T-helper 17 cell (primary cell): ENCODE data around the gene PTPRT. TPM values are rescaled to one million over a fixed set of nuclear protein-coding genes. Genes with fewer than 3 reads are reported as not detected.

Experiments
- ATAC-seq: fragments of 150-1000 bp; cut with Tn5 transposase; 2 replicates; pipeline ENCODE4 v1.10.0; 2021; ENCODE audit warnings: mild to moderate bottlenecking, moderate library complexity
- DNase-seq, 3 donors: peaks; one replicate each; pipeline versions ENCODE4 v3.0.0 to v3.0.0-alpha.2; 2020 to 2021
- H3K9me3 ChIP-seq: one replicate; pipeline ENCODE4 v1.7.0; 2013; ENCODE audit warnings: low read length, mild to moderate bottlenecking; ENCODE audit not compliant: control insufficient read depth, poor library complexity, severe bottlenecking
- H3K27ac Mint-ChIP-seq: one replicate; pipeline ENCODE4 v1.8.0; 2022; ENCODE audit warnings: mild to moderate bottlenecking, moderate library complexity, mixed read lengths
- H3K27me3 Mint-ChIP-seq: one replicate; pipeline ENCODE4 v1.8.0; 2022; ENCODE audit warnings: mixed read lengths
- H3K36me3 Mint-ChIP-seq: one replicate; pipeline ENCODE4 v1.8.0; 2022; ENCODE audit warnings: low read depth, mixed read lengths
- H3K4me1 Mint-ChIP-seq: one replicate; pipeline ENCODE4 v1.8.0; 2022; ENCODE audit warnings: mild to moderate bottlenecking, mixed read lengths
- H3K4me3 Mint-ChIP-seq: one replicate; pipeline ENCODE4 v1.8.0; 2022; ENCODE audit warnings: mild to moderate bottlenecking, moderate library complexity, mixed read lengths
- total RNA-seq, 4 donors: library from RNA in 2 of 4; stranded (reverse) in 2 of 4; gene quantifications; one replicate each; pipeline ENCODE4 v1.2.3 and lab custom pipeline; 2022 to 2026

The PTPRT gene
- total RNA-seq, 2 donors from 2014 or later = not detected

DNA sequence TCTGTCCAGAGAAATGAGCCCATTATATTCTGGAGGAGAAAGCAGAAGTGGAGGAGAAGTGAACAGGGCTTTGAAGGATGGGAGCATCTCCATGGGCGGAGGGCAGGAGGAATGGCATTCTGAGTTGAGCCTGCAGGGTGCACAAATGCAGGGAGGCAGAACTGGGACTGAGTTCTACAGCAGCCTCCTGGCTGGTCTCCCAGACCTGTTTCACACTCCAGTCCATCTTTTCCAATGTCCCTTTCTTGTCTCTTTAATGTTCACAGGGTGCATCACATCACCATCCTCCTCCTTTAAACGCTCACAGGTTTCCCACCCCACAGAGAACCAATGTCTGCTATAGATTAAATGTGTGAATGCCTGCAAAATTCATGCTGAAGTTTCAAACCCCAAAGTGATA lies 302.9 kb downstream of the PTPRT start:
- no peak for ATAC-seq

DNA sequence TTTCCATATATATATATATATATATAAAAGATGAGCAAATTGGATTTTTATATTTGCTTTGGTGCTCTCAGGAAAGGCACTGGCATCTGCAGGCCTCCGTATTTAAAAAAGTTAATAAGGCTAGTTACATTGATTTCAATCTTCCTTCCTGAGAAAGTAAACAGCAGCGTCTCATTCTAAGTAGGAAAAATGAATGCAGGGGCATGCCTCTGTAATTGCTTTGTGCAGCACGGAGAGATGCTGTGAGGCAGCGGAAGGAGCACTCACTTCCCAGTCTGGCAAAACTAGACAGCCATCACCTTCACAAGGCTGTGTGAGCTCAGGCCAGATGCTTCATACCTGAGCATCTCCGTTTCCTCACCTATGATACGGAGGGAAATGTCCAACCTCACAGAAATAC lies 303.7 kb downstream of the PTPRT start:
- no peaks in the 10 kb centered on the region for H3K9me3 ChIP-seq
- no peaks in the 10 kb centered on the region for H3K4me1 Mint-ChIP-seq
- DNase-seq (no peak), ATAC-seq (no peak)
- no peaks in the 10 kb centered on the region for H3K27me3 Mint-ChIP-seq
- no peak overlapping the region for H3K4me3 Mint-ChIP-seq
- no peaks in the 10 kb centered on the region for H3K36me3 Mint-ChIP-seq
- no peak overlapping the region for H3K27ac Mint-ChIP-seq

More for the DNA sequence above, 302.9 kb downstream of the PTPRT start:
- Mint-ChIP-seq H3K4me3 (no peak overlapping the region), H3K36me3 (no peaks in the 10 kb centered on the region), H3K4me1 (no peaks in the 10 kb centered on the region), H3K27ac (no peak overlapping the region), H3K27me3 (no peaks in the 10 kb centered on the region)
- no peaks in the 10 kb centered on the region for H3K9me3 ChIP-seq
- DNase-seq = no peak

DNA sequence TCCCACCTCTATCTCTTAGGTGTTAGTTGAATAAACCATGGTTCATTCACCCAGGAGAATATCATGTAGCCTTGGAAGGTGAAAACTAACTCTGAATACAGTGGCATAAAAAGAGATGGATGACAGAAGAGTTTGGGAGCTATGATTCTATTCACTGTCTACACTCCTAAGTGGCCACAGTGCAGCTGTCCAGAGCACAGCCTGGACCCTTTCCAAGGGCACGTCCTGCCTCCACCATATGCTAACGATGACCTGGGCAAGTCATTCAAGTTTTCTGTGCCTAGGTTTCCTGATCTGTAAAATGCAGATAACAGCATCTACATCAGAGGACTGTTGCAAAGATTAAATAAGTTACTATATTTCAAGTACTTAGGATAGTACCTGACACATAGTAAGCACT lies 314.1 kb downstream of the PTPRT start:
- H3K9me3 ChIP-seq = no peaks in the 10 kb centered on the region
- no peak overlapping the region for H3K4me3 Mint-ChIP-seq
- DNase-seq (no peak), ATAC-seq (no peak)
- H3K27ac Mint-ChIP-seq = no peak overlapping the region
- no peaks in the 10 kb centered on the region for H3K4me1 Mint-ChIP-seq
- H3K27me3 Mint-ChIP-seq = no peaks in the 10 kb centered on the region
- H3K36me3 Mint-ChIP-seq = no peaks in the 10 kb centered on the region

DNA sequence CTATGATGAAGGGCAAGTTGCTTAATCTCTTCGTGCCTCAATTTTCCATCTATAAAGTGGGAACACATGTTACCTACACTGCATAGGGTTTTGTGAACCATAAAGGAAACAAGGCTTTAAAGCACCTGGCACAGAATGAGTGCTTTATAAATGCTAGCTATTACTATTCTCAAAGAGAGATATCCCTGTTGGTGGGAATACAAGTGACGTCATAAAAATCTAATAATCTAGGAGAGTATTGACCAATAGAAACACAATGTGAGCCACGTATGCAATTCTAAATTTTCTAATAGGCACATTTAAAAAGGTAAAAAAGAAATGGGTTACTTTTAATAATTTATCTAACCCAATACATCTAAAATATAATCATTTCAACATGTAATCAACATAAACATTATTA lies 316.4 kb downstream of the PTPRT start:
- H3K4me1 Mint-ChIP-seq = no peaks in the 10 kb centered on the region
- no peaks in the 10 kb centered on the region for H3K27me3 Mint-ChIP-seq
- ATAC-seq = no peak
- DNase-seq = no peak
- no peaks in the 10 kb centered on the region for H3K9me3 ChIP-seq
- no peaks in the 10 kb centered on the region for H3K36me3 Mint-ChIP-seq
- H3K4me3 Mint-ChIP-seq = no peak overlapping the region
- H3K27ac Mint-ChIP-seq = no peak overlapping the region

DNA sequence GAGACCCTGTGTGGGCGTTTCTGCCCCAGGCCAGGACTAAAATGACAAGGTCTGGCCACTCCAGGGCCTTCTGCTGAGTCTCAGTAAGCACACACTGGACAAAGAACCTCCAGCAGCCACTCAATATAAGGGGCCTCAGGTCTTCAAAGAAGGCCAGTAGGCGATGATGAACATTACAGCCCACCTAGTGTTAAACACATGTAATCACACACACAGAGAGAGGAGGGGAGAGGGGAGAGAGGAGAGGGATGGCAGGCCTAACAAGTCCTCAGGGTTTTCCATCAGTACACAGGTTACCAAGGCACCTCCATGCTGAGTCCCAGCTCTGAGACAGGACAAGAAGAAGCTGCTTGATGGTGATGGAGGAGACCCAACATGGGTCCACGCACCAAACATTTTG lies 325.6 kb downstream of the PTPRT start:
- no peaks in the 10 kb centered on the region for H3K9me3 ChIP-seq
- DNase-seq (no peak), ATAC-seq (no peak)
- no peak overlapping the region for H3K27ac Mint-ChIP-seq
- H3K27me3 Mint-ChIP-seq = no peaks in the 10 kb centered on the region
- H3K4me3 Mint-ChIP-seq = no peak overlapping the region
- no peaks in the 10 kb centered on the region for H3K4me1 Mint-ChIP-seq
- no peaks in the 10 kb centered on the region for H3K36me3 Mint-ChIP-seq

DNA sequence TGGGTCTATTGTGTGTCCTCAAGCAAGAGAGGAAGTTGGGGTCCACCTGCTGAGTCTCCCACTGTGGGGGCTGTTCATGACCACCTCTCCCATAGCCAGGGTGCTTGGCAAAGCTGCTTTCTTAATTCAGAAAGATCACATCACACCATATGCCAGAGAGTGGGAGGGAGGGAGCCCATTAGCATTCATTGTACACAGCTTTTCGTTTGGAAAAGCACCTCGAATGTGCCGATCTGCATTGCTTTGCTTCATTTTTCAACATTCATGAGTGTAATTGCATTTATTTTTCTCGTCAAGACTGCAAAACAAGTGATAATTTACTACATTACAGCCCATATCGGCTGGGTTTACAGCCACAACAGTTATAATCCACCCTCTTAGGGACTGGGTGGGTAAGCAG lies 327.3 kb downstream of the PTPRT start:
- no peaks in the 10 kb centered on the region for H3K9me3 ChIP-seq
- no peaks in the 10 kb centered on the region for H3K27me3 Mint-ChIP-seq
- ATAC-seq (no peak), DNase-seq (no peak)
- no peak overlapping the region for H3K4me3 Mint-ChIP-seq
- H3K27ac Mint-ChIP-seq = no peak overlapping the region
- H3K4me1 Mint-ChIP-seq = no peaks in the 10 kb centered on the region
- H3K36me3 Mint-ChIP-seq = no peaks in the 10 kb centered on the region

DNA sequence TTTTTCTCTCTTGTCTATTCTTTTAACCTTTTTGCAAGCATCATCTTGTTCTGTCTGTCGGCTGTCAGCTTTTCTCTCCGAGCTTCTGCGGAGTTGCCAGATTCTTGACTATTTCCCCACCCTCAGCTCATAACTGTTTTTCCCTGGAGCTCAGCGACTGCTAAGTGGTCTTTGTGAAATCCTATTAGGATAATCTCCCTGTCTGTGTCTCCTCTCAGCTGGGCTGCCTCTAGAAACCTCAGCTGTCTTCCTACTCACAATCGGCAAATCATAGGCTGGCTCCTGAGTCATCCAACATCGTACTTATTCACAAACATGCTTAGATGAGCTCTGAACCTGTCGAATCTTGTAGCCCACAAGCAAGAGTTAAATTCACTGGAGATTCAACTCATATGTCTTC lies 332.3 kb downstream of the PTPRT start:
- no peaks in the 10 kb centered on the region for H3K9me3 ChIP-seq
- Mint-ChIP-seq H3K36me3 (no peaks in the 10 kb centered on the region), H3K27ac (no peak overlapping the region), H3K27me3 (no peaks in the 10 kb centered on the region), H3K4me3 (no peak overlapping the region), H3K4me1 (no peaks in the 10 kb centered on the region)
- DNase-seq (no peak), ATAC-seq (no peak)

DNA sequence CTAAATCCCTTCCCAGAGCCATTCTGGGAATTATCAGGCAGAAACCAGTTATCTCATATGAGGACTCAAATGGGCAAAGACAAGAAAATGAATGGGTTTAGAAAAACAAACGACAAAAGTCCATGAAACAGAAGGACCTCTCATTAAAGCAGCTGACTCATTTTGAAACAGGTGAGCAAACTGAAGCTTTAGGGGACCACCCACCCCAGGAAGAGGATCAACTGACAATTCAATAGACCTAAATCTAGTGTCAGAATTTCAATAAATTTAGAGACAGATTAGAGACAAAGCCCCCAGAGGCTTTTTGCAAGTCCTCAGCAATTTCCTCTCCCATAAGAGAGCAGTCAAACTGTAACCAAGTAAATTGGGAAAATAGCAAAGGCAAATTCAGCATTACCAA lies 333.8 kb downstream of the PTPRT start:
- H3K36me3 Mint-ChIP-seq = no peaks in the 10 kb centered on the region
- H3K9me3 ChIP-seq = no peaks in the 10 kb centered on the region
- no peak overlapping the region for H3K27ac Mint-ChIP-seq
- DNase-seq (no peak), ATAC-seq (no peak)
- H3K27me3 Mint-ChIP-seq = no peaks in the 10 kb centered on the region
- H3K4me1 Mint-ChIP-seq = no peaks in the 10 kb centered on the region
- no peak overlapping the region for H3K4me3 Mint-ChIP-seq

DNA sequence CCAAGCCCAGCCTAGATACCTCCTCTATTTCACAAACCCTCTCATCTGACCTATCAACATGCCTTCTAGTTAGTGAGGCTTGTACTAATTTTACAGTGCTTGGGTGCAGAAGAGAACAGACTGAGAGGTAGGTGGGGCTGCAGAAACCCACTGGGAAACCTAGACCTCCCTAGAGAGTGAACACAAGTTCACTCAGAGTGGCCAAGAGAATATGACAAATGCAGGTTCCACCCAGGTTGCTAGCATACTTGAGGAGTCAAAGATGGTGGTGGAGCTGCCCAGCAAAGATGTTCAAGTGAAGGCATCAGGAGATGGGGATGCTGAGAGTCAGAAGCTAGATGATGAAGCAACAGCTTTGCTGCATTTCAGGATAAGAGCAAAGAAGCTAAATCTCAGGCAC lies 337.0 kb downstream of the PTPRT start:
- Mint-ChIP-seq H3K27me3 (no peaks in the 10 kb centered on the region), H3K36me3 (no peaks in the 10 kb centered on the region), H3K27ac (no peak overlapping the region), H3K4me1 (no peaks in the 10 kb centered on the region), H3K4me3 (no peak overlapping the region)
- no peaks in the 10 kb centered on the region for H3K9me3 ChIP-seq
- DNase-seq (no peak), ATAC-seq (no peak)

DNA sequence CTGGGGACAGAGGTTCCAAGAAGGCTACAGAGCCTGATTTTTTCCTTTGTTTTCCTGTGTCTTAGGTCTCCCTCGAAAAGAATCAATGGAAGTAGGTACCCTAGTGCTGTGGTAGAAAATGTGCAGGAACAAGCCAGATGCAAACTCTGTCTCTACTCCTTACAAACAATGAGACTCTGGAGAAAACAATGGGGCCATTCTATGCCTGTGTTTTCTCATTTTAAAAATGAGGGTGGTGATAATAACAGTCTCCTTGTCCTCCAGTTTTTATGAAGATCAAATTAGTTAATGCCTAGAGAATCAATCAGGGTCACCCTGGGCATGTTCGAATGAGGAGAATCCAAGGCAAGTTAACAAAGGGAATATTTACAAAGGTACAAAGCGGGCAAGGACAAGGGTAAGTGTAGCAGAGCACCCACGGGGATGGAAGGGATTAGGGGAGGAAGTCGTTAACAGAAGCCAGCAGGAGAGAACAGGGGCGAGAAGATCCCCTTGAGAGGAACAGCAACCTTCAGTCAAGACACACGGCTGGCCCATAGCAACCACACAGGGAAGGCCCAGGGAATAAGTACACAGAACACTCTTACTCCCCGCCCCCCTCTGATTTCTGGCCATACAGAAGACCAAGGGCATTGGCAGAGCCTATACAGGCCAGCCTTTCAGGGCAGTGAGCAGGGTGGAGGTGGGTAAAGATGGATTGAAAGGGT lies 342.8 kb downstream of the PTPRT start:
- H3K27ac Mint-ChIP-seq = no peak overlapping the region
- H3K4me3 Mint-ChIP-seq = no peak overlapping the region
- H3K27me3 Mint-ChIP-seq = no peaks in the 10 kb centered on the region
- no peaks in the 10 kb centered on the region for H3K9me3 ChIP-seq
- DNase-seq = no peak
- H3K36me3 Mint-ChIP-seq = no peaks in the 10 kb centered on the region
- no peaks in the 10 kb centered on the region for H3K4me1 Mint-ChIP-seq
- no peak for ATAC-seq

DNA sequence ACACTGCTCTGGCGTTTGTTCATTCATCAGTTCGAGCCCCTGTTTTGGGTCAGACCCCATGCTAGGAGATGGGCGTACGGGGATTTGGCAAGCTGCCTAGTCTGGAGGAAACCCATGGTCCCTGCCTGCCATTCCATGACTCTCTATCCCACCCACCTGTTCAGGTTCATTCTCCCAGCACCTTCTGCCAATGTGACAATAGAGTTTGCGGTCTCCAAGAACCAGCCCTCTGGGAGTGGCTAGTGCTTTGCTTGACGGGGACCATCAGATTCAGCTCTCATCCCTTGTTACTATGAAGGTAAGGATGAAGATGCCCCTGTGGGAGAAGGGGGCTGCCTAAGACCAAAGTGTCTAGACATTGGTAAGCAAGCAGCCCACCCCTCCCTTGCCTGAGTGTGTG lies 345.0 kb downstream of the PTPRT start:
- no peaks in the 10 kb centered on the region for H3K4me1 Mint-ChIP-seq
- ATAC-seq = no peak
- no peaks in the 10 kb centered on the region for H3K27me3 Mint-ChIP-seq
- H3K9me3 ChIP-seq = no peaks in the 10 kb centered on the region
- no peak for DNase-seq
- H3K36me3 Mint-ChIP-seq = no peaks in the 10 kb centered on the region
- no peak overlapping the region for H3K4me3 Mint-ChIP-seq
- H3K27ac Mint-ChIP-seq = no peak overlapping the region

DNA sequence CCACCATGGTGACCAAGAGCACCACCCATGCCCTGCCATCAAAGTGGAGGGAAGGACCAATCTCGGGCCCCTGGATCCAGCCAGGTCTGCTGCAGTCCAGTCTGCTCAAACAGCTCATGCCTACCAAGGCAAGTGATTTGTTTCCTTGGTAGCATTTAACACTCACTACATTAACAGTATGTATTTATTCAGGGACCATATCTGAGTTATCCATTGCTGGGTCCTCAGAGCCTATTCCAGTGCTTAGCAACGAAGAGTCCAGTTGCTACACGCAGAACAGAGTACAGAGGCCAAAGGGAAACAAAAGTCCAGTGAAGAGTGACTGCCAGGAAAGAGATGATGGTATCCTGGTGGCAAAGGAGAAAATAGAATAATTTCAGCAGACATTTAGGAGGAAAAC lies 352.2 kb downstream of the PTPRT start:
- DNase-seq (no peak), ATAC-seq (no peak)
- Mint-ChIP-seq H3K27ac (no peak overlapping the region), H3K4me1 (no peaks in the 10 kb centered on the region), H3K4me3 (no peak overlapping the region), H3K36me3 (no peaks in the 10 kb centered on the region), H3K27me3 (no peaks in the 10 kb centered on the region)
- no peaks in the 10 kb centered on the region for H3K9me3 ChIP-seq

DNA sequence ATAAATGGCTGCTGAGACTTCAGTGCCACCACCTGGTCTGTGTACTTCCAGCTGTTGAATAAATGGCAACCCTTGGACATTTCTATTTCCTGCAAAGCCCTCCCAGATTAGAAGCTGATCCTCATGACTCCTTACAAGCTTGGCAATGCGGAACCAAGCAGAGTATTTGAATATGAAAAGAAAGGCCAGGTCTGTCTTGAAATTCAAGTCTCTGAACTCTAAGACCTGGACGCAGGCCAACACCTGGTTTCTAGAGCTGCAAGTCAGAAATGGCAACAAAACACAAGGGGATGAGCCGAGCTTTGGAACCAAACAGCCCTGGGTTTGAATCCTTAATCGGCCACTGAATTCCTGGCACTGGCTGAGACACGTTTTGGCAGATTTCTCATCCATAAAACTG lies 353.4 kb downstream of the PTPRT start:
- no peaks in the 10 kb centered on the region for H3K9me3 ChIP-seq
- no peak for ATAC-seq
- Mint-ChIP-seq H3K4me3 (no peak overlapping the region), H3K36me3 (no peaks in the 10 kb centered on the region), H3K27ac (no peak overlapping the region), H3K4me1 (no peaks in the 10 kb centered on the region), H3K27me3 (no peaks in the 10 kb centered on the region)
- no peak for DNase-seq

DNA sequence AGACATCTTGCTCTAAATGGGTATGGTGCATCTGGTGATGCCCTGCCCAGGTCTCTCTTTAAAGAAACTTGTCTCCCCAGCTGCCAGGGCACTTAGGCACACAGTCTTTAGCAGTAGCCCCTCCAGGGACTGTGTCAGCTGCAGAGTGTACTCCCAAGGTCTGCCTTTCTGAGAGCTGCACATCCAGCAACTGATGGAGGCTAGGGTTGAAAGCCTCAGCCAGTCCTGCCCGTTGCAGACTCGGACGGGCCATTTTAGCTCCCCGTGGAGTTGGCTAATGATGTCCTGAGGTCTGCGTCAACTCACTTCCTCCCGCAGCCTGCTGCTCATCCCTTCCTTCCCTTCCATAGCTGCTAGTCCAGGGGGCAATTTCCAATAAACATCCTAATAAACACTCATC lies 381.8 kb downstream of the PTPRT start:
- Mint-ChIP-seq H3K36me3 (no peaks in the 10 kb centered on the region), H3K27ac (no peak overlapping the region), H3K27me3 (no peaks in the 10 kb centered on the region), H3K4me3 (no peak overlapping the region), H3K4me1 (no peaks in the 10 kb centered on the region)
- ATAC-seq = no peak
- DNase-seq = no peak
- no peaks in the 10 kb centered on the region for H3K9me3 ChIP-seq
